Hepatocyte (in vitro differentiated cells): ENCODE measurements around the gene KLHL5. TPM values are rescaled to one million over a fixed set of nuclear protein-coding genes. Genes with fewer than 3 reads are reported as not detected.

Experiments
- DNase-seq: peaks from one replicate; pipeline ENCODE4 v3.0.0-alpha.2; 2016; ENCODE audit warnings: low spot score
- H2AFZ ChIP-seq: fragments of 200-600 bp; sonication (generic); 2 replicates; pipeline ENCODE4 v1.6.0; 2016; ENCODE audit warnings: antibody characterized with exemption, mild to moderate bottlenecking
- H3K27ac ChIP-seq: fragments of 200-600 bp; sonication (generic); 2 replicates; pipeline ENCODE4 v1.5.1; 2016; ENCODE audit warnings: mild to moderate bottlenecking
- H3K27me3 ChIP-seq: fragments of 200-600 bp; sonication (generic); 2 replicates; pipeline ENCODE4 v1.6.1; 2016
- H3K36me3 ChIP-seq: fragments of 200-600 bp; sonication (generic); replicated peaks from 2 replicates; pipeline ENCODE4 v1.5.1; 2016; ENCODE audit warnings: low read depth; ENCODE audit not compliant: insufficient read depth
- H3K4me1 ChIP-seq: fragments of 200-600 bp; sonication (generic); 2 replicates; pipeline ENCODE4 v1.5.1; 2016; ENCODE audit warnings: mild to moderate bottlenecking, moderate library complexity; ENCODE audit not compliant: insufficient read depth
- H3K4me2 ChIP-seq: fragments of 200-600 bp; sonication (generic); 2 replicates; pipeline ENCODE4 v1.6.0; 2016
- H3K4me3 ChIP-seq: fragments of 200-600 bp; sonication (generic); 2 replicates; pipeline ENCODE4 v1.5.1; 2016; ENCODE audit warnings: mild to moderate bottlenecking
- H3K79me2 ChIP-seq: fragments of 200-600 bp; sonication (generic); 2 replicates; pipeline ENCODE4 v1.6.0; 2017; ENCODE audit warnings: mild to moderate bottlenecking
- H3K9me2 ChIP-seq: fragments of 200-600 bp; sonication (generic); replicated peaks from 2 replicates; pipeline ENCODE4 v1.6.0; 2017; ENCODE audit warnings: mild to moderate bottlenecking; ENCODE audit not compliant: insufficient read depth
- H3K9me3 ChIP-seq: fragments of 200-600 bp; sonication (generic); 2 replicates; pipeline ENCODE4 v1.5.1; 2016; ENCODE audit warnings: low read depth, mild to moderate bottlenecking
- H4K20me1 ChIP-seq: fragments of 200-600 bp; sonication (generic); 2 replicates; pipeline ENCODE4 v1.6.0; 2016; ENCODE audit warnings: mild to moderate bottlenecking; ENCODE audit not compliant: insufficient read depth, poor library complexity, severe bottlenecking
- EZH2 ChIP-seq: fragments of 200-600 bp; sonication (generic); IDR thresholded peaks from 2 replicates; pipeline ENCODE4 v1.6.1; 2016; ENCODE audit warnings: antibody characterized with exemption, mild to moderate bottlenecking, borderline replicate concordance
- EZH2phosphoT487 ChIP-seq: fragments of 200-600 bp; sonication (generic); IDR thresholded peaks from one replicate; pipeline ENCODE4 v1.6.1; 2018; ENCODE audit warnings: antibody characterized with exemption, mild to moderate bottlenecking, low read depth, moderate library complexity; ENCODE audit not compliant: unreplicated experiment, severe bottlenecking
- WGBS: methylation state at CpG from one replicate; pipeline ENCODE4 v1.1.6; 2016; ENCODE audit warnings: low lambda C conversion rate; ENCODE audit errors: missing lambda C conversion rate; 5-methylcytosine and 5-hydroxymethylcytosine counted together
- polyA plus RNA-seq: library from polyadenylated mRNA; unstranded; fragments of >200 nt; fragmentation: Nextera tagmentation; extraction: Ambion mirVana; gene quantifications from 2 replicates; pipeline ENCODE4 v1.2.1, GENCODE V29; 2016
- total RNA-seq: library from RNA; depleted of rRNA; stranded (reverse); fragments of >200 nt; gene quantifications from 2 replicates; pipeline ENCODE4 v1.2.3, GENCODE V29; 2014
- TF ChIP-seq, protein P1 (sequence below): fragments of 200-600 bp; sonication (generic); IDR thresholded peaks from 2 replicates; pipeline ENCODE4 v1.5.1; 2016; ENCODE audit warnings: antibody characterized with exemption, mild to moderate bottlenecking; ENCODE audit not compliant: poor library complexity

The KLHL5 gene
- total and polyA plus RNA-seq, 2 experiments from 2014 or later, result 30.2 to 58.3 TPM

DNA sequence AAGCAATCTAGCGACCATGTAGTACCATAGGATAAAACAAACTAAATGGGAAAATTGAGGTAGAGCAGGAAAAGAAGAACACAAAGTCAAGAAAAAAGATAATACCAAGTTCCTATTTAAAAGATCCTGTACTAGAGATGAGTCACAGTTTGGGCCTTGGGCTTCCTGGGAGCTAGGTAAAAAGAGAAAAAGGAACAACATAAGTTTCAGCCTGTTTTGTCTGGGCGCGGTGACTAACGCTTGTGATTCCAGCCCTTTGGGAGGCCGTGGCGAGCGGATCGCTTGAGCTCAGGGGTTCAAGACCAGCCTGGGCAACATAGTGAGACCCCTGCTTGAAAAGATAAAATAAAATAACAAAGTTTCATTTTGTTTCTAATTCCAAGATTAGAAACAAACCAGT lies 15.8 kb upstream of the KLHL5 start:
- TF ChIP-seq, protein P1, sequence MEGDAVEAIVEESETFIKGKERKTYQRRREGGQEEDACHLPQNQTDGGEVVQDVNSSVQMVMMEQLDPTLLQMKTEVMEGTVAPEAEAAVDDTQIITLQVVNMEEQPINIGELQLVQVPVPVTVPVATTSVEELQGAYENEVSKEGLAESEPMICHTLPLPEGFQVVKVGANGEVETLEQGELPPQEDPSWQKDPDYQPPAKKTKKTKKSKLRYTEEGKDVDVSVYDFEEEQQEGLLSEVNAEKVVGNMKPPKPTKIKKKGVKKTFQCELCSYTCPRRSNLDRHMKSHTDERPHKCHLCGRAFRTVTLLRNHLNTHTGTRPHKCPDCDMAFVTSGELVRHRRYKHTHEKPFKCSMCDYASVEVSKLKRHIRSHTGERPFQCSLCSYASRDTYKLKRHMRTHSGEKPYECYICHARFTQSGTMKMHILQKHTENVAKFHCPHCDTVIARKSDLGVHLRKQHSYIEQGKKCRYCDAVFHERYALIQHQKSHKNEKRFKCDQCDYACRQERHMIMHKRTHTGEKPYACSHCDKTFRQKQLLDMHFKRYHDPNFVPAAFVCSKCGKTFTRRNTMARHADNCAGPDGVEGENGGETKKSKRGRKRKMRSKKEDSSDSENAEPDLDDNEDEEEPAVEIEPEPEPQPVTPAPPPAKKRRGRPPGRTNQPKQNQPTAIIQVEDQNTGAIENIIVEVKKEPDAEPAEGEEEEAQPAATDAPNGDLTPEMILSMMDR, result no peak
- TF ChIP-seq EZH2, result no peak
- Histone ChIP-seq H3K27me3 (no peaks in the 10 kb centered on the region), H2AFZ (peak overlapping the region; percentile 84), H3K4me3 (peak overlapping the region; percentile 87), H3K4me2 (peak overlapping the region; percentile 90), H4K20me1 (peaks cover 2% of the 10 kb centered on the region), H3K9me2 (no peaks in the 10 kb centered on the region), H3K79me2 (peaks cover 57% of the 10 kb centered on the region), H3K36me3 (no peaks in the 10 kb centered on the region), H3K4me1 (peaks cover 21% of the 10 kb centered on the region), H3K27ac (peak overlapping the region; percentile 96), H3K9me3 (no peaks in the 10 kb centered on the region)
- no peak for DNase-seq
- 94% methylated on average over 8 of the region's 8 CpGs for WGBS

DNA sequence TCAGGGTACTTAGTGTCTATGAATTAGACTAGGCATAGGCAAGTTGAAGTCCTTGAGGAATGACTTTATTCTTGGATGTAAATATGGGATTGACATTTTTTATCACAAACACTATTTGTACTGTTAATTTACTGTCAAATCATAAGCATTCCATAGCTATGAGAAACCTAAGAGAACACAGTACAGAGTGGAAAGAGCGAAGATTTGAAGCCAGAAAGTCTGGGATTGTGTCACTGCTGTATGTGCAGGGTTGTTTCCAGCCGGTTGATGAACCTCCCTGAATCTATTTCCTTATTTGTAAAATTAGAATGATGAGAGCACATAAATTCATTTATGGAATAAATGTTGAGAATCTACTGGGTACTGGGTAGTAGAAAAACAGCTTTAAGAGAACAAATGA lies 14.4 kb upstream of the KLHL5 start:
- Histone ChIP-seq H3K9me3 (no peaks in the 10 kb centered on the region), H2AFZ (no peak overlapping the region), H3K4me1 (peaks cover 21% of the 10 kb centered on the region), H4K20me1 (peaks cover 2% of the 10 kb centered on the region), H3K4me2 (no peak overlapping the region), H3K27ac (no peak overlapping the region), H3K36me3 (no peaks in the 10 kb centered on the region), H3K27me3 (no peaks in the 10 kb centered on the region), H3K9me2 (no peaks in the 10 kb centered on the region), H3K4me3 (no peak overlapping the region), H3K79me2 (peaks cover 72% of the 10 kb centered on the region)
- no peak for TF ChIP-seq EZH2
- TF ChIP-seq EZH2phosphoT487, result no peak
- TF ChIP-seq, protein P1, result no peak
- no peak for DNase-seq
- 84% methylated on average over 2 of the region's 2 CpGs for WGBS

DNA sequence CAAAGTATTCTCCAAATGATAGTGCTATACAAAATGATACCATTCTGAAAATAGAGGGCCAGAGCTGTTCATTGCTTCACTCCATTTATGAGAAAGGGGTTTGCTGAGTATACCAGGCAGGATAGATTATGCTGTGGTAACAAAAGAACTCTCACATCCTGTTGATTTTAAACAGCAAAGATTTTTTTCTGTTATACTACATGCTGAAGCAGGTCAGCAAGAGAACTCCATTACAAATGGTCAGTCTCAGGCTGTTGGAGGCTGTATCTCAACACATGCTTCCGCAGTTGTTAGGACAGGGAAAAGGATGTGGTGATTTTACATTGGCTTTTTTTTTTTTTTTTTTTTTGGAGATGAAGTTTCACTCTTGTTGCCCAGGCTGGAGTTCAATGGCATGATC lies 13.7 kb upstream of the KLHL5 start:
- no peak for DNase-seq
- Histone ChIP-seq H3K4me3 (no peak overlapping the region), H3K36me3 (no peaks in the 10 kb centered on the region), H4K20me1 (peaks cover 2% of the 10 kb centered on the region), H3K27ac (no peak overlapping the region), H3K27me3 (no peaks in the 10 kb centered on the region), H2AFZ (no peak overlapping the region), H3K4me2 (no peak overlapping the region), H3K79me2 (peaks cover 78% of the 10 kb centered on the region), H3K9me2 (no peaks in the 10 kb centered on the region), H3K9me3 (no peaks in the 10 kb centered on the region), H3K4me1 (peaks cover 20% of the 10 kb centered on the region)
- TF ChIP-seq EZH2phosphoT487, result no peak
- TF ChIP-seq, protein P1, result no peak
- TF ChIP-seq EZH2, result no peak
- WGBS, result 100% methylated on average over 1 of the region's 1 CpG

DNA sequence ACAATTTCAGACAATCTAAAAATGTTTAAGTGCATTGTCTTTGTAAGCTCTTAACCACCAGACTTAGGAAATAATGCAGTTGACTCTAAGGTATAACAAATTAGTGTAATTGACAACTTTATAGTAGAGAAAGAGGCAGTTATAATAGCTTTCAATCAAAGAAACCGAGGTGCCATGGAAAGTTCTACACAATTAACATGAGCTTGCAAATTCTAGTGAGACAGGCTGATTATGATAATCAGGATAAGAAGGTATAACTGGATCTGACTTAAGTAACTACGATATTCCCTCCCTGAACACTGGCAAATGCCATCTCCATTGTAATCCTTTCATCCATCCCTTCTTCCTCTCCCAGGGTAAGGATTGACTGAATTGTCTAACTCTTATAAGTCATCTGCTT lies 11.4 kb upstream of the KLHL5 start:
- Histone ChIP-seq H3K27me3 (no peaks in the 10 kb centered on the region), H3K9me3 (no peaks in the 10 kb centered on the region), H3K9me2 (no peaks in the 10 kb centered on the region), H3K4me2 (no peak overlapping the region), H4K20me1 (peaks cover 2% of the 10 kb centered on the region), H3K4me3 (no peak overlapping the region), H2AFZ (no peak overlapping the region), H3K36me3 (no peaks in the 10 kb centered on the region), H3K4me1 (peaks cover 11% of the 10 kb centered on the region), H3K27ac (no peak overlapping the region), H3K79me2 (peaks cover 97% of the 10 kb centered on the region)
- TF ChIP-seq EZH2 (no peak), EZH2phosphoT487 (no peak)
- TF ChIP-seq, protein P1, result no peak
- no peak for DNase-seq
- 81% methylated on average over 2 of the region's 2 CpGs for WGBS
